Cardiac septum (tissue), 1 donor: Measurements from ENCODE around the gene TMEM143. TPM values are rescaled to one million over a fixed set of nuclear protein-coding genes. Genes with fewer than 3 reads are reported as not detected.
A peak's percentile ranks its signal among the peaks of the same experiment; 100 is the strongest.
"Not testable (repeated sequence)": the region's sequence is repeated elsewhere in the genome, so short reads cannot be mapped to it uniquely, and the experiment has no call there.

Source experiments
- DNase-seq: peaks from one replicate; pipeline ENCODE4 v3.0.0-alpha.2; 2020; ENCODE audit warnings: low spot score
- intact Hi-C: fragments of 100-400 bp; cut with DNase I; formaldehyde crosslinking; loops from one replicate; pipeline ENCODE4 v1.14.0; 2022
- total RNA-seq: library from RNA; stranded (reverse); fragmentation: NEBNext Ultra II Directional; extraction: Animal tissue kit (Norgen Biotek cat#: 25700); gene quantifications from one replicate; pipeline ENCODE4 v1.2.1, GENCODE V29; 2021
- donor health status: DM: no; HTN: no; CAD: no.

Gene TMEM143
- total RNA-seq, 1 donor from 2014 or later: 50.2 TPM

DNA sequence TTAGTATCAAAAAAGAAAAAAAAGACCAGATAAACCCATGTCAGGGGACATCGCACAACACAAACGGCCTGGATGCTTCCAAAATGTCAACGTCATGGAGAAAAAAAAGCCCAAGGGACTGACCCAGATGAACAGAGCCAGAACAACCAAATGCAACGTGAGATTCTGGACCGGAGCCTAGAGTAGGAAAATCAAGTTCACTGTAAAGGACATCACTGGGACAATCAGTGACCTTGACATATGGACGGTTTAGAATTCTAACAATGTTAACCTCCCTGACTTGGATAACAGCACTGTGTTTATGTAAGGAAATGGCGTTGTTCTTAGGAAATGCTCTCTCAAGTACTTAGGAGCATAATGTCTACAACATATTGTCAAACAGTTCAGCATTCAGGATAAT lies 53.5 kb downstream of the TMEM143 start:
- no peak for DNase-seq
- intact Hi-C loops: loop anchor here (5.0 kb wide), 1 partner anchor 277 kb away; no protein-coding TSS in a partner anchor

DNA sequence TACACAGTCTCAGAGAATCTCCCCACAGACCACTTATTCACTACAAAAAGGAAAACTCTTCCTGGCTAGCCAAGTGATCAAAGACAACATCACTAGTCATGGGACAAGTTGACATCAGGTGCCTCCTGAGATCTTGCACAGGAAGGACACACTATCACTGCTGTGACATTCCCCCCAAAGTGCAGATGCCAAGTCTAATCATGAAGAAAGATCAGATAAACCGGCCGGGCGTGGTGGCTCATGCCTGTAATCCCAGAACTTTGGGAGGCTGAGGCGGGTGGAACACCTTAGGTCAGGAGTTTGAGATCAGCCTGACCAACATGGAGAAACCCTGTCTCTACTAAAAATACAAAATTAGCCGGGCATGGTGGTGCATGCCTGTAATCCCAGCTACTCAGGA lies 54.0 kb downstream of the TMEM143 start:
- peak; percentile 17 for DNase-seq
- intact Hi-C loops: loop anchor here (5.0 kb wide), 1 partner anchor 278 kb away; no protein-coding TSS in a partner anchor

DNA sequence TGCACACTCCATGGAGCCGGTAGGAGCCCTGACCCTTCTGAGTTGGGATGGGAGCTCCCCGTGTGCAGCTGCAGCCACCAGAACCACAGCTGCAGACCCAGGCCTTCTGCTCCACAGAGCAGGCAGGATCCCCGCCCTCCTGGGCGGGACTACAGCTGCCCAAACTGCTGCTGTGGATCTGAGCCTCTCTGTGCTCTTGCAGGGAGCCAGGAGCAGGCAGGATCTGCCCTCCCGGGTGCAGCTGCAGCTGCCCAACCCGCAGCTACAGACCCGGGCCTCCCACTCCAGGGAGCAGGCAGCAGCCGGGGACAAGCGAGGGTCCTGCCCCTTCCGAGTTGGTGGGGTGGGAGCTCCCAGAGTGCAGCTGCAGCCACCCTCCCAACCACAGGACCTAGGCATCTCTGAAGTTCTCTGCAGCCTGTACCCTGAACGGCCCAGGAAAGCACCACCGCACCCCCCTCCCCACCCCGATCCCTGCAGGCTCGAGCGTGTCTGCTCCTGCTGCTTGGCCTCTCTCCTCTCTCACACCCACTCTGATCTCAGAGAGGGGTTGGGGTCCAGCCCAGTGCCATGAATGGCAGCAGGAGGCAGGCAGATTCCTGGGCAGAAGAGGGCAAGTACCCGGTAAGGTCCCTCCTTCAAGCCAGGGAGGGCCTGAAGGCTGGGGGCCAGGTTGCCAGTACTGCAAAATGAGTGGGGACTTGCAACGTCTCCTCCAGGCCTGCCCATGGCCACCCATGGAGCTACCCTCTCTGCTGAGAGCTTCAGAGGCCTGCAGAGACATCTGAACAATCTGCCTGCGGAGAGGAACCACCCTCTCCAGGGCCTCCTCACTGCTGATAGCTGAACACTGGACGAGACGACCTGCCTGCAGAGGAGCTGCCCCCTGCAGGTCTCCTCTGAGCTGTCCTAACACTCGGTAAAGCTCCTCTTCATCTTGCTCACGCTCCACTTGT lies 54.8 kb downstream of the TMEM143 start:
- peak; percentile 54 for DNase-seq
- intact Hi-C loops: no loop called here

DNA sequence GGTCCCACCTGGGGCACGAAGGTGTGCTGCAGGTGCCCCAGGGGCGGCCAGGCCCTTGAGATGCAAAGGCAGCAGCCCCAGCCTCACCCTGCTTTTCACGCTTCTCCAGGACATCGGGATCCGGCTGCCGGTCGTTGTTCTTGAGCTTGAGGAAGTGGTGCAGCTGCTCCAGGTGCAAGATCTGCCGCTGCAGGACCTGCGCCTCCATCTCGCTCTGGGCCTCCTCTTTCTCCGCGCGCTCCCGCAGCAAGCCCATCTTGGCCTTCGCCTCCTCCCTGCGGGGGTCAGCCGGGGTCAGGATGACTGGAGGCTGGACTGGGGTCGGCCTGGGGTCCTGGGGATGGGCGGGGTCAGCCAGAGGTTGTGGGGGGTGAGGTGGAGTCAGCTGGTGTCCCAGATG lies 59.9 kb downstream of the TMEM143 start:
- no peak for DNase-seq
- intact Hi-C loops: no loop called here

DNA sequence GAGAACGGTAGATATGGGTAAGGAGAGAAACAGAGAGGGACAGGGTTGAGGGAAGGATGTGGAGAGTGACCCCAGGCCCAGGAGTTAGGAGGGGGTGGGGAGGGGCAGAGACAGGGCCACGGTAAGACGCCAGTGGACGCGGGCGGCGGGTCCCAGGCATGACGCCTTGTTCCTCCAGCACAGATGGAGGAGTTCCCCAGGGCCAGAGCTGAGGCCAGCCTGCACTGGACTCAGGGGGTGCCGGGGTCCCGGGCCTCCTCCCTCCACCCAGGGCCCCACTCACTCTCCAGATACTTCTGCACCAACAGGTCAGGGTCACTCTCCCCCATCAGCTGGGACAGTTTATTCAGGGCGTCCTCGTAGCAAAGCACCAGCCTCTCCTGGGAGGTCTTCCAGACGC lies 60.4 kb downstream of the TMEM143 start:
- intact Hi-C loops: no loop called here
- no peak for DNase-seq

DNA sequence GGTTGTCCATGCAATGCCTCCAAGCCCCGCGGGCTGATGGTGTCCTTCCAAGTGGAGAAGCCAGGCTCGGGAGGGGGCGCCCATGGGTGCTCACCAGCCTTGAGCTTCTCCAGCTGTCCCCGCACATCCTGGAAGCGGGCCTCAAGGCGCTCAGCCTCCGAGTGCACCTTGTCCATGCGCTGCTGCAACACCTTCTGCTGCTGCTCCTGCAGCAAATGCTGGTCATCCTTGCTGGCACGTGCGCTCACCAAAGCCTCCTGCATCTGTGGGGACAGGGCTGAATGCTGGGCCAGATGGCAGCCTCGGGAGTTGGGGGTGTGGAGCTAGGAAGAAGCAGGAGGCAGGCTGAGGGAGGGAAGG lies 61.2 kb downstream of the TMEM143 start:
- intact Hi-C loops: no loop called here
- no peak for DNase-seq

DNA sequence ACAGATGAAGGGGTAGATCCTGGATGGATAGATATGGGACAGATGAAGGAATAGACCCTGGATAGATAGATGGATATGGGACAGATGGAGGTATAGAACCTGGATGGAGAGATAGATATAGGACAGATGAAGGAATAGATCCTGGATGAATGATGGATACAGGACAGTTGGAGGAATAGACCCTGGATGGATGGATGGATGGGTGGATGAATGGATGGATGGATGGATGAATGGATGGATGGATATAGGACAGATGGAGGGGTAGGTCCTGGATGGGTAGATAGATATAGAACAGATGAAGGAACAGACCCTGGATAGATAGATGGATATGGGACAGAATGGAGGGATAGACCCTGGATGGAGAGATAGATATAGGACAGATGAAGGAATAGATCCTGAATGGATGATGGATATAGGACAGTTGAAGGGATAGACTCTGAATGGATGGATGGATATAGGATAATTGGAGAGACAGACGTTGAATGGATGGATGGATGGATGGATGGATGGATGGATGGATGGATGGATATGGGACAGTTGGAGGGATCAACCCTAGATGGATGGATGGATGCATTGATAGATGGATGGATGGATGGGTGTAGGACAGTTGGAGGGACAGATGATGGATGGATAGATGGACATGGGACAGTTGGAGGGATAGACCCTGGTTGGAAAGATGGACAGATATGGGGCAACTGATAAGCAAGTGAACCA lies 61.7 kb downstream of the TMEM143 start:
- intact Hi-C loops: no loop called here
- DNase-seq: no peak

DNA sequence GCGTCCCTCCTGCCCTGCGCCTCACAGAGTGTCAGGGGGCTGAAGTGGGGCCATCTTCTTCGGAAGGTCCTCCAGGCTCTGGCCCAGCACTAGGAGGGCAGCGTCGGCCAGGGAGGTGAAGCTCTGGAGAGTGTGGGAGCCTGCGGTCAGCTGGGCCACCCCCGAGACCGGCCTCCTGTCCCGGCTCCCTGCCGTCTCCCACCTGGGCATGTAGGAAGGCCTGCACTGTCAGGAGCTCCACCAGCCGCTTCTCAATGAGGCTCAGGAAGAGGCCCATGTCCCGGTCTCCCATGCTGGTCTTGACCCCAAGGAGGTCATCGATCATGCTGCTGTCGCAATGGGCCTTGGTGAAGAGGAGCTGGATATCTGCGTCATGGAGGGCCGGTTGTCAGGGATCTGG lies 65.8 kb downstream of the TMEM143 start:
- intact Hi-C loops: no loop called here
- DNase-seq: no peak

DNA sequence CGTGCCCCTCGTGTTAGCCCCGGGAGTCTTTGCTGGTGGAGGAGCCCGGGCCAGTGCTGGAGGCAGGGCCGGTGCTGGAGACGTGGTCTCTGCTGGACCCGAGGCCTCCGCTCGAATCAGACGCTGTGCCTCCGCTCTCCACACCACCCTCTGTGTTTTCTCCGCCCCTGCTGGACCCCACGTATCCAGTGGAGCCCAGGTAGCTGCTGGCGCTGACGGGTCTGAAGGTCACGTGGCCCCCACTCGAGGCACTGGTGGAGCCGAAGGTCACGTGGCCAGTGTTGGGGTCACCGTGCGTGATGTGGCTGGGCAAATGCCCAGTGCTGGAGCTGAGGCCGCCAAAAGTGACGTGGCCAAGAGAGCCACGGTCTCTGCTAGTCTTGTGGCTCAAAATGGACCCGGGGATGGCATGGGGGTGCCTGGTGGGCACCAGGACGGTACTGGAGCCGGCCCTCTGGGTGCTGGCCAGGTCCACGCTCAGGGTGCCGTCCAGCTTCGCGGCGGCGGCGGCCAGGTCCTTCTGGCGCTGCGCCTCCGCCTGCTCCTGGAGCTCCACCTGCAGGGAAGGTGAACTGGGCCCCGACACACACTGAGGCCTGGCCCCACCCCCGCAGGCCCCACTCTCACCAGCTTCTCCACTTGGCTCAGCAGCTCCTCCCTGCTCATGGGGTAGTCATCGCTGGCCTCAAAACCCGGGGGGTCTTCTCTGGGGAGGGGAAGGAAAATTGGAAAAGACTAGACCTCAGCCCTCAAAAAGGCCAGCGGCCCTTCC lies 66.6 kb downstream of the TMEM143 start:
- intact Hi-C loops: no loop called here
- no peak for DNase-seq

DNA sequence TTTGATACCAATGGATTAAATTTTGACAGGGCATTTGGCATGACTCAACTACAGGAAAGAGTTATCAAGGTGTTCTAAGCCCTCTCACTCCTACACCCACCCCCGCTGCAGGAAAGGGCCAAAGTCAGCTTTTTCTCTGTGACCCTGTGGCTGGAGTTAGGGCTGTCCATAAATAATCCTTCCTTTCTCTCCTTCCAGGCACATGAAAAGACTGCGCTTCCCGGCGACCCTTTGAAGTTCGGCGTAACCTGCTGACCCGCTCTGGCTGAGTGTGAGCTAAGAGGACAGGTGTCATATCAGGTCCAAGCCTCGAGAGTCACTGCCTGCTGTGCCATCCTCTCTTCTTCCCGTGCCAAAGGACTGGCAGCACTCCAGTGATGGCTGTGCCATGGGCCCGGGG lies 68.3 kb downstream of the TMEM143 start:
- no peak for DNase-seq

DNA sequence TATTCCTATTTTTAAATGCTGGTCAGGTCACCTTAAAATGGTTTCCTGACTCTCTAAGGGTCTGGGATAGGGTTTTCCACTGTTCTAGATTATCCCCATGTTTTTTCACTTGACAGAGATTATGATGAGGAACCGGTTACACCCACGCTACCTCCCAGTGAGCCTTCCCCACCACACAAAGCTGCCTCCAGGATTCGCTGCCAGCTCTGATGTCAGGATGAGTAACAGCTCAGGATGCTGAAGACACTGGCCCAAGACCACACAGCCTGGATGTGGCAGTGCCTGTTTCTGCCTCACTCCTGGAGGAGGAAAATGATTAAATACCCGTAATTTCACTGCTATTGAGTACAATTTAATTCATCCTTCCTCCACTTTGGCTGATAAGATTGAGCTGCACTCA lies 70.9 kb downstream of the TMEM143 start:
- intact Hi-C loops: no loop called here
- no peak for DNase-seq

More for the DNA sequence above, 68.3 kb downstream of the TMEM143 start:
- intact Hi-C loops: no loop called here

DNA sequence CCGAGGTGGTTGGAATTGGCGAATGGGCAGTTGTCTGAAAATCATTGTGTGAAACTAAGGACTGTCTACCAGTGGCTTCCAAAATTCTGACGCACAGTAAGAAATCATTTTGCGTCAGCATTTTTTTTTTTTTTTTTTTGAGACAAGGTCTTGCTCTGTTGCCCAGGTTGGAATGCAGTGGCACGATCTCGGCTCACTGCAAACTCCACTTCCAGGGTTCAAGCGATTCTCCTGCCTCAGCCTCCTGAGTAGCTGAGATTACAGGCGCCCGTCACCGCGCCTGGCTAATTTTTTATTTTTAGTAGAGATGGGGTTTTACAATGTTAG lies 72.3 kb downstream of the TMEM143 start:
- not testable (repeated sequence) for DNase-seq
- intact Hi-C loops: loop anchor here (1.0 kb wide), 1 partner anchor 22 kb away; no protein-coding TSS in a partner anchor

DNA sequence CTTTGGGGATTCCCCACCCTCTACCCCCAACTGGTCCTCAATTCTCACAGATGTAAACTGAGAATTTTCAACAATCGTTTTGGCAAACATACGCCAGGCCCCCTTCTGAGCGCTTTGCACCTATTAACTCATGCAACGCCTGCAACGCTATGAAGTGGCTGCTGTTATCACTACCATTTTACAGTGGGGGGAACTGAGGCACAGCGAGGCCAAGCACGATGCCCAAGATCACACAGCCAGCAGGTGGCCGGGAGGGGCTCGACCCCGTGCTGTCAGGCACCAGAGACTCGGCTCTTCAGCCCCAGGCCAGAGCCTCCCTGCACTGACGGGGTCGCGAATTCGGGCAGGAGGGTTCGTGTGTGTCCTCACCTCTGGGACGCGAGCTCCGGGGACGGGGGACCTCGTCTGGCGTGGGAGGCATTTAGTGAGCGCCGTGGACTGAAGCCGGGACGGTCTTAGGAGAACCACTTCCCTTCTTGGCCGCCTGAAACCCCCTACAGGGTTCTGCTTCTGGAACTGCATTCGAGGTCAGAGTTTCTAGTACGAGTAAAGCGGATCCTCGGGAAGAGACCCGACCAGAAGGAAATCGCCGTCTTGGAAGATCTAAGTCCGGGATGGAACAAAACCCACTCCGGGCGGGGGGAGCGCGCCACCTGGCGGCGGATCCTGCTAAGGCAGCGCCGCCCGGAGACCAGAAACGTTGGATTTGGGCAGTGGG lies 72.8 kb downstream of the TMEM143 start:
- peak; percentile 91 for DNase-seq
- intact Hi-C loops: loop anchor here (1.0 kb wide), 1 partner anchor 22 kb away; no protein-coding TSS in a partner anchor

DNA sequence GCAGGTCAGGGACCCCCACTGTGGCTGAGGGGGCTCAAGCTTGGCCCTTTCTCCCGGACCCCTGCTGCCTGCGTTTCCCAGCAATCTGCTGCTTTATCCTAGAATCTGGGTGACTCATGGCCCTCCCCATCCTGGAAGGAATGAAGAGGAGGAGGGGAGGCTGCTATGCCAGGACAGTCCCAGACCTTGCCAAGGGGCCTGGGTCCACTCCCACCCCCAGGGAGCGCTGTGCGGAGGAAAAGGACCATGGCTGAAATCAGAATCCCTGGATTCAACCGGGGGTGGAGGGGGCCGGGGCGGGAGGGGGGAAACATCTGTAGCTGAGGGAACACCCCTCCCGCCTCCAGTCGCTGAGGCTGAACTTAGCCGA lies 73.4 kb downstream of the TMEM143 start:
- intact Hi-C loops: no loop called here
- DNase-seq: no peak

DNA sequence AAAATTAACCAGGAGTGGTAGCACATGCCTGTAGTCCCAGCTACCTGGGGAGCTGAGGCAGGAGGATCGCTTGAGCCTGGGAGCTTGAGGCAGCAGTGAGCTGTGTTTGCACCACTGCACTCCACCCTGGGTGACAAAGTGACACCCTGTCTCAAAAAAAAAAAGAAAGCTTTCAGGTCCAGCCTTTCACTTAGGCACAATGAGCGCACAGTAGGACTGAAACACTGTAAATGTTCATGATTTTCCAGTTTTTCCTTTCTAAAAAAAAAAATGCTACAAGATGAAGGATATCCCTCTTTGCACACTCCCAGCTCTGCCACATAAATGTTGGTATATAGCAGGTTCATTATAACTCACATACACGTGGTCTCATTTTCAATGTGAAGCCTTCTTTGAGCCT lies 76.0 kb downstream of the TMEM143 start:
- intact Hi-C loops: no loop called here
- no peak for DNase-seq

DNA sequence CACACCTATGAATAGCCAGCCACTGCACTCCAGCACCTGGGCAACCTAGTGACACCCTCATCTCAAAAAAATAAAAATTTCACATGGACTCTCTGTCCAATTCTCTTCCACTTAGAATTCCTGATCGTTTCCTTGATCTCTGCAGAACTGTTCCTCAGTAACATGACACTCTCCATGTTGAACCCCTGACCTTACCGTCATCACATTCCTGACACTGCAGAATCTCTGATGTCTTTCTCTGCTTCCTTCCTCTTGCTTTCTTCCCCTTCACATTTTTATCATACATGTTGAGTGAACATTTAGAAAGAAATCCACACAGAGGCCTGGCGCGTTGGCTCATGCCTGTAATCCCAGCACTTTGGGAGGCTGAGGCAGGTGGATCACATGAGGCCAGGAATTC lies 78.8 kb downstream of the TMEM143 start:
- no peak for DNase-seq
- intact Hi-C loops: no loop called here

DNA sequence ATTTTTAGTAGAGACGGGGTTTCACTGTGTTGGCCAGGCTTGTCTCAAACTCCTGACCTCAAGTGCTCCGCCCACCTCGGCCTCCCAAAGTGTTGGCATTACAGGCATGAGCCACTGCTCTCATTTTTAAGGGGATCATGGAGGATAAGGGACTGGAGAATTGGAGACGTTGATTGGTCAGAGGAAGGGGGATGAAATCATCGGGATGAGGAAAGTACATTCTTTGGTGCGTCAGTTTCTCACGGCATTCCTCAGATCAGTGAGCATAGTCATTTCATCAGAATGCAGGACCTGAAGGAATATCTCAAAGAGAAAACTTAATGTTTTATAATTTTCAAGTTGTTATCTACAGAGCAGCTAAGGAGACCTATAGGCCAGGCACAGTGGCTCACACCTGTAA lies 79.8 kb downstream of the TMEM143 start:
- DNase-seq: no peak
- intact Hi-C loops: no loop called here
